GM12878 (cell line): ENCODE measurements around the gene ARHGAP6. TPM values are rescaled to one million over a fixed set of nuclear protein-coding genes. Genes with fewer than 3 reads are reported as not detected.

Experiments
- ATAC-seq: fragments of 200-7000 bp; cut with Tn5 transposase; 3 replicates; pipeline ENCODE4 v1.9.1; 2020; ENCODE audit warnings: mild to moderate bottlenecking, moderate library complexity
- BruUV-seq: library from RNA; stranded (reverse); fragments of 400-500 nt; replicated peaks from 2 replicates; lab custom pipeline; 2021; lab: Mats Ljungman, UMichigan
- CTCF ChIA-PET: fragments of 300-600 bp; sonication (Branson Sonifier 250); formaldehyde crosslinking; extraction: SDS; loops from one replicate; lab custom pipeline; 2021; ENCODE audit warnings: inconsistent platforms; lab: Yijun Ruan, JAX
- POLR2A ChIA-PET: fragments of 350-600 bp; formaldehyde crosslinking; extraction: SDS; loops from one replicate; lab custom pipeline; 2021; ENCODE audit warnings: inconsistent platforms; lab: Charles Lee
- RAD21 ChIA-PET: fragments of 300-600 bp; sonication (Branson Sonifier 250); formaldehyde crosslinking; loops from one replicate; lab custom pipeline; 2023; ENCODE audit warnings: antibody characterized with exemption; ENCODE audit not compliant: unreplicated experiment; lab: Charles Lee
- SMC1A ChIA-PET: fragments of 300-600 bp; sonication (Branson Sonifier 250); formaldehyde crosslinking; loops from one replicate; lab custom pipeline; 2023; ENCODE audit not compliant: unreplicated experiment, uncharacterized antibody; lab: Charles Lee
- DNase-seq: peaks from one replicate; pipeline ENCODE4 v3.0.0-alpha.2; 2011; ENCODE audit warnings: low read depth, low spot score
- FAIRE-seq: peaks from 3 replicates; lab custom pipeline; 2011; peaks lifted over from hg19 to GRCh38; lab: Jason Lieb, UNC
- H2AFZ ChIP-seq: 2 replicates; pipeline ENCODE4 v1.6.0; 2011; ENCODE audit warnings: low read depth, low read length, control low read depth; ENCODE audit not compliant: control insufficient read depth
- H3K27ac ChIP-seq: 2 replicates; pipeline ENCODE4 v1.5.1; 2011; ENCODE audit warnings: control low read depth; ENCODE audit not compliant: control insufficient read depth, insufficient read depth
- H3K27me3 ChIP-seq, 2 experiments: replicated peaks in 1 of 2; 2 replicates each; pipeline versions ENCODE4 v1.6.0 to v1.6.1; 2011; ENCODE audit warnings: low read length in 1 of 2; ENCODE audit not compliant: control insufficient read depth in 2 of 2, insufficient read depth in 2 of 2
- H3K36me3 ChIP-seq, 2 experiments: 2 replicates each; pipeline ENCODE4 v1.5.1; 2011; ENCODE audit warnings: low read length in 1 of 2; ENCODE audit not compliant: control insufficient read depth in 2 of 2, insufficient read depth in 2 of 2
- H3K4me1 ChIP-seq: 2 replicates; pipeline ENCODE4 v1.6.1; 2011; ENCODE audit warnings: mild to moderate bottlenecking, low read length, moderate library complexity, mixed read lengths; ENCODE audit not compliant: control insufficient read depth, insufficient read depth
- H3K4me2 ChIP-seq: 2 replicates; pipeline ENCODE4 v1.6.0; 2011; ENCODE audit warnings: control low read depth; ENCODE audit not compliant: control insufficient read depth, insufficient read depth
- H3K4me3 ChIP-seq: fragments of 200-600 bp; sonication (generic); 2 replicates; pipeline ENCODE4 v1.5.1; 2016
- H3K79me2 ChIP-seq: 2 replicates; pipeline ENCODE4 v1.6.0; 2011; ENCODE audit warnings: low read length; ENCODE audit not compliant: control insufficient read depth, insufficient read depth
- H3K9ac ChIP-seq: 2 replicates; pipeline ENCODE4 v1.8.0; 2011; ENCODE audit warnings: low read length, control low read depth, mixed read lengths; ENCODE audit not compliant: control insufficient read depth, insufficient read depth
- H3K9me3 ChIP-seq: replicated peaks from 3 replicates; pipeline ENCODE4 v1.5.1; 2011; ENCODE audit warnings: mild to moderate bottlenecking, low read length; ENCODE audit not compliant: control insufficient read depth, insufficient read depth
- H4K20me1 ChIP-seq: 2 replicates; pipeline ENCODE4 v1.6.0; 2011; ENCODE audit not compliant: control insufficient read depth, insufficient read depth
- CBX5 ChIP-seq: sonication (generic); IDR thresholded peaks from 2 replicates; pipeline ENCODE4 v1.6.1; 2016; ENCODE audit warnings: low read depth, moderate library complexity, mild to moderate bottlenecking, inconsistent platforms
- CEBPZ ChIP-seq: fragments of 150-350 bp; IDR thresholded peaks from 2 replicates; pipeline ENCODE4 v1.6.1; 2016; ENCODE audit warnings: low read depth, low read length
- CTCF ChIP-seq, 3 experiments: IDR thresholded peaks in 2 of 3; conservative IDR thresholded peaks in 1 of 3; 2 replicates each; pipeline ENCODE4 v1.5.1; 2011; ENCODE audit warnings: low read depth in 3 of 3, low read length in 3 of 3, mild to moderate bottlenecking in 3 of 3, control low read depth in 2 of 3, moderate library complexity in 2 of 3, inconsistent platforms in 1 of 3, mixed read lengths in 1 of 3; ENCODE audit not compliant: control insufficient read depth in 2 of 3, insufficient read depth in 1 of 3; ENCODE audit errors: extremely low read depth in 1 of 3
- IKZF1 ChIP-seq: fragments of 450-650 bp; conservative IDR thresholded peaks from 2 replicates; pipeline ENCODE4 v1.6.1; 2017; ENCODE audit warnings: antibody characterized with exemption, mild to moderate bottlenecking
- KAT2A ChIP-seq: conservative IDR thresholded peaks from 2 replicates; pipeline ENCODE4 v1.6.1; 2011; ENCODE audit warnings: low read depth, low read length; ENCODE audit not compliant: control insufficient read depth
- LARP7 ChIP-seq: fragments of 450-650 bp; IDR thresholded peaks from 2 replicates; pipeline ENCODE4 v1.6.1; 2017; ENCODE audit warnings: mild to moderate bottlenecking
- SMAD5 ChIP-seq: IDR thresholded peaks from 2 replicates; pipeline ENCODE4 v1.6.1; 2016; ENCODE audit warnings: antibody characterized with exemption, low read depth
- ZNF384 ChIP-seq: IDR thresholded peaks from 2 replicates; pipeline ENCODE4 v1.6.1; 2012; ENCODE audit warnings: low read depth, mild to moderate bottlenecking, low read length, improper control_type of control experiment, borderline replicate concordance
- WGBS: methylation state at CpG from one replicate; pipeline ENCODE4 v1.1.6; 2016; ENCODE audit warnings: low lambda C conversion rate; ENCODE audit not compliant: insufficient replicate concordance, insufficient coverage; ENCODE audit errors: missing lambda C conversion rate; 5-methylcytosine and 5-hydroxymethylcytosine counted together
- in situ Hi-C: fragments of 300-500 bp; cut with MboI; formaldehyde crosslinking; loops from 9 replicates; pipeline ENCODE4 v1.14.3; 2018; ENCODE audit warnings: mixed read lengths
- intact Hi-C: fragments of 100-400 bp; cut with micrococcal nuclease; formaldehyde crosslinking; loops from one replicate; pipeline ENCODE4 v1.14.2; 2022; ENCODE audit not compliant: unreplicated experiment
- polyA plus RNA-seq, 11 experiments: library from polyadenylated mRNA; depleted of rRNA in 4 of 11; unstranded in 6 of 11; stranded (reverse) in 5 of 11; fragments of >200 nt; fragmentation: Nextera tagmentation in 4 of 11; fragmentation: Illumina TruSeq in 1 of 11; extraction: Ambion mirVana in 4 of 11; extraction: Trizol in 1 of 11; gene quantifications; 1 replicate in 1 of 11; 2 replicates in 10 of 11; pipeline versions ENCODE4 v1.2.1 to v1.2.3, GENCODE V29; 2011 to 2016; ENCODE audit warnings: inconsistent platforms in 2 of 11, missing spikeins in 2 of 11, low read depth in 1 of 11
- total RNA-seq, 4 experiments: library from RNA; depleted of rRNA in 3 of 4; stranded (reverse); fragments of >200 nt in 3 of 4; fragmentation: Illumina TruSeq in 1 of 4; extraction: Trizol in 1 of 4; gene quantifications; 2 replicates each; pipeline versions ENCODE4 v1.2.1 to v1.2.3, GENCODE V29; 2013 to 2021
- TF ChIP-seq, protein P1 (sequence below): fragments of 450-650 bp; formaldehyde crosslinking; IDR thresholded peaks from 2 replicates; pipeline ENCODE4 v1.4.0; 2022; ENCODE audit warnings: mild to moderate bottlenecking, moderate library complexity

The ARHGAP6 gene
- total and polyA plus RNA-seq, 10 of the 15 experiments (the other 5 are each of a cell fraction or from before 2014, with no cell fraction given), result 0.20 to 1.8 (median 0.76) TPM

GRCh38 chrX:11188664-11189063, 477.1 kb downstream of the ARHGAP6 start:
- no peak overlapping the region for H3K9ac ChIP-seq
- in situ Hi-C loops, result no loop called here
- H3K4me3 ChIP-seq, result no peak overlapping the region
- no peaks in the 10 kb centered on the region for H3K27me3 ChIP-seq
- ChIA-PET POLR2A (no interaction called here), CTCF (interaction anchor here (0.7 kb wide), 1 partner anchor 112 kb away, joined by 3 read pairs; no protein-coding TSS in a partner anchor), RAD21 (no interaction called here)
- no peak overlapping the region for H3K27ac ChIP-seq
- FAIRE-seq, result no peak
- H3K36me3 ChIP-seq, result no peaks in the 10 kb centered on the region
- TF ChIP-seq IKZF1, result no peak
- no peak for TF ChIP-seq CTCF (IDR thresholded peaks at IDR 0.05 in 2 of 3, conservative IDR thresholded peaks at IDR 0.05 in 1 of 3; ENCODE audit: control insufficient read depth in 2 of 3, extremely low read depth in 1 of 3, insufficient read depth in 1 of 3, low read depth in 3 of 3, low read length in 3 of 3)
- no peak for TF ChIP-seq KAT2A
- no peak for TF ChIP-seq CEBPZ
- TF ChIP-seq, protein P1, sequence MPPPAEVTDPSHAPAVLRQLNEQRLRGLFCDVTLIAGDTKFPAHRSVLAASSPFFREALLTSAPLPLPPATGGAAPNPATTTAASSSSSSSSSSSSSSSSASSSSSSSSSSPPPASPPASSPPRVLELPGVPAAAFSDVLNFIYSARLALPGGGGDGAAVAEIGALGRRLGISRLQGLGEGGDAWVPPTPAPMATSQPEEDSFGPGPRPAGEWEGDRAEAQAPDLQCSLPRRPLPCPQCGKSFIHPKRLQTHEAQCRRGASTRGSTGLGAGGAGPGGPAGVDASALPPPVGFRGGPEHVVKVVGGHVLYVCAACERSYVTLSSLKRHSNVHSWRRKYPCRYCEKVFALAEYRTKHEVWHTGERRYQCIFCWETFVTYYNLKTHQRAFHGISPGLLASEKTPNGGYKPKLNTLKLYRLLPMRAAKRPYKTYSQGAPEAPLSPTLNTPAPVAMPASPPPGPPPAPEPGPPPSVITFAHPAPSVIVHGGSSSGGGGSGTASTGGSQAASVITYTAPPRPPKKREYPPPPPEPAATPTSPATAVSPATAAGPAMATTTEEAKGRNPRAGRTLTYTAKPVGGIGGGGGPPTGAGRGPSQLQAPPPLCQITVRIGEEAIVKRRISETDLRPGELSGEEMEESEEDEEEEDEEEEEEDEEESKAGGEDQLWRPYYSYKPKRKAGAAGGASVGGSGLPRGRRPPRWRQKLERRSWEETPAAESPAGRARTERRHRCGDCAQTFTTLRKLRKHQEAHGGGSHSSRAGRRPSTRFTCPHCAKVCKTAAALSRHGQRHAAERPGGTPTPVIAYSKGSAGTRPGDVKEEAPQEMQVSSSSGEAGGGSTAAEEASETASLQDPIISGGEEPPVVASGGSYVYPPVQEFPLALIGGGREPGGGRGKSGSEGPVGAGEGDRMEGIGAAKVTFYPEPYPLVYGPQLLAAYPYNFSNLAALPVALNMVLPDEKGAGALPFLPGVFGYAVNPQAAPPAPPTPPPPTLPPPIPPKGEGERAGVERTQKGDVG (CRISPR knock-in tag), result no peak
- TF ChIP-seq SMAD5, result no peak
- TF ChIP-seq CBX5, result no peak
- no peak for TF ChIP-seq ZNF384
- TF ChIP-seq LARP7, result no peak
- TF ChIP-seq, all 136 proteins: peak for 0
- H3K9me3 ChIP-seq, result no peaks in the 10 kb centered on the region
- intact Hi-C loops, result no loop called here
- peak; percentile 76 for ATAC-seq
- no TSS peak for BruUV-seq
- SMC1A ChIA-PET, result no interaction called here
- no peaks in the 10 kb centered on the region for H3K4me1 ChIP-seq
- DNase-seq, result no peak
- H4K20me1 ChIP-seq, result no peaks in the 10 kb centered on the region
- H3K79me2 ChIP-seq, result no peaks in the 10 kb centered on the region
- H2AFZ ChIP-seq, result no peak overlapping the region
- H3K4me2 ChIP-seq, result no peak overlapping the region
- WGBS, result 4% methylated on average over 7 of the region's 7 CpGs
